Stimulated activated CD8-positive, alpha-beta memory T cell treated with anti-CD3 and anti-CD28 coated beads, Interleukin-15, amount 100 ng/mL, for 24 hours (primary cell): ENCODE results near the gene HDC.

Source experiments
- DNase-seq: peaks from one replicate; pipeline ENCODE4 v3.0.0-alpha.2; 2020; ENCODE audit warnings: low read depth

The HDC gene

GRCh38 chr15:50224606-50225005 is 40.9 kb downstream of the HDC start:
- no peak for DNase-seq

- DNase-seq: no peak
Measured at GRCh38 chr15:50222181-50222580, 43.3 kb downstream of the HDC start.

GRCh38 chr15:50219820-50220219 is 45.7 kb downstream of the HDC start:
- no peak for DNase-seq

GRCh38 chr15:50218691-50219090 is 46.8 kb downstream of the HDC start:
- no peak for DNase-seq

GRCh38 chr15:50218291-50218690 is 47.2 kb downstream of the HDC start:
- DNase-seq: no peak

GRCh38 chr15:50210462-50211157 is 54.9 kb downstream of the HDC start:
- DNase-seq: no peak

GRCh38 chr15:50209809-50210208 is 55.7 kb downstream of the HDC start:
- no peak for DNase-seq

GRCh38 chr15:50206020-50206419 is 59.5 kb downstream of the HDC start:
- no peak for DNase-seq

GRCh38 chr15:50202003-50202402 is 63.5 kb downstream of the HDC start:
- DNase-seq: no peak

- DNase-seq: no peak
Measured at GRCh38 chr15:50192926-50193620, 72.5 kb downstream of the HDC start.

- DNase-seq: no peak
Measured at GRCh38 chr15:50192164-50192563, 73.4 kb downstream of the HDC start.
